Small intestine (tissue), 7 donors: Measurements from ENCODE around the gene COX14. TPM values are rescaled to one million over a fixed set of nuclear protein-coding genes. Genes with fewer than 3 reads are reported as not detected.

Source experiments
- DNase-seq, 2 donors: peaks; one replicate each; pipeline versions ENCODE4 v3.0.0 to v3.0.0-alpha.2; 2013
- FAIRE-seq: peaks from 2 replicates; lab custom pipeline; 2012; peaks lifted over from hg19 to GRCh38; lab: Jason Lieb, UNC
- H3K27ac ChIP-seq, 3 donors: one replicate each; pipeline ENCODE4 v1.5.1; 2013; ENCODE audit warnings: low read length in 2 of 3, mild to moderate bottlenecking in 2 of 3, control low read depth in 1 of 3, inconsistent platforms in 1 of 3, low read depth in 1 of 3, moderate library complexity in 1 of 3
- H3K27me3 ChIP-seq, 3 donors: one replicate each; pipeline ENCODE4 v1.6.1; 2013; ENCODE audit warnings: low read length in 3 of 3, inconsistent platforms in 1 of 3; ENCODE audit not compliant: control insufficient read depth in 3 of 3, insufficient read depth in 3 of 3
- H3K36me3 ChIP-seq, 3 donors: one replicate each; pipeline ENCODE4 v1.6.1; 2013; ENCODE audit warnings: low read length in 3 of 3, inconsistent platforms in 1 of 3, low read depth in 1 of 3, mild to moderate bottlenecking in 1 of 3, moderate library complexity in 1 of 3; ENCODE audit not compliant: control insufficient read depth in 3 of 3, insufficient read depth in 2 of 3
- H3K4me1 ChIP-seq, 3 donors: one replicate each; pipeline ENCODE4 v1.6.1; 2013; ENCODE audit warnings: low read length in 2 of 3, inconsistent platforms in 1 of 3, low read depth in 1 of 3, mild to moderate bottlenecking in 1 of 3, moderate library complexity in 1 of 3; ENCODE audit not compliant: control insufficient read depth in 3 of 3, insufficient read depth in 2 of 3
- H3K4me3 ChIP-seq, 3 donors: one replicate each; pipeline ENCODE4 v1.5.1; 2013; ENCODE audit warnings: low read length in 3 of 3, control low read depth in 1 of 3, inconsistent platforms in 1 of 3, low read depth in 1 of 3, mild to moderate bottlenecking in 1 of 3, moderate library complexity in 1 of 3
- H3K9me3 ChIP-seq, 2 donors: one replicate each; pipeline ENCODE4 v1.6.1; 2013; ENCODE audit warnings: low read depth in 1 of 2, low read length in 1 of 2; ENCODE audit not compliant: control insufficient read depth in 2 of 2, insufficient read depth in 1 of 2
- WGBS, 3 donors: extraction: QIAGEN DNeasy Blood & Tissue Kit; methylation state at CpG; one replicate each; pipeline ENCODE4 v1.1.7; 2013; 5-methylcytosine and 5-hydroxymethylcytosine counted together
- polyA plus RNA-seq, 4 donors: library from polyadenylated mRNA; stranded (reverse) in 3 of 4; unstranded in 1 of 4; fragments of 200-250 nt in 3 of 4; fragments of 120-200 nt in 1 of 4; gene quantifications; one replicate each; pipeline versions ENCODE4 v1.2.1 to v1.2.3, GENCODE V29; 2013
- donor health status: healthy with polysubstance abuse.
- donor health status: control.
- donor health status: control.
- donor health status: Bipolar disorder and iron deficiency.
- donor health status: healthy.

Gene COX14
- polyA plus RNA-seq, 4 donors: 61.9 to 236 (median 158) TPM

DNA sequence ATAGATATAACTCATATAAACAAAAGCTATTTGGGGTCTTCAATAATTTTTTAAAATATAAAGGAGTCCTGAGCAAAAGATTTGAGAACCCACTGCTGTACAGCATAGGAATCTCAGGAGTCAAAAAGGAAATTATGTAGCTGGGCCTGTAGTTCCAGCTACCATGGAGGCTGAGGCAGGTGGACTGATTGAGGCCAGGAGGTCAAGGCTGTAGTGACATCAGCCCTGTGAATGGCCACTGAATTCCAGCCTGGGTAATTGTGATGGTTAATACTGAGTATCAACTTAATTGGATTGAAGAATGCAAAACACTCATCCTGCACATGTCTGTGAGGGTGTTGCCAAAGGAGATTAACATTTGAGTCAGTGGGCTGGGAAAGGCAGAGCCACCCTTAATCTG is 44.6 kb downstream of the COX14 start:
- Histone ChIP-seq H3K27me3 (no peaks in the 10 kb centered on the region), H3K4me1 (peaks cover 0 to 9% (median 0%) of the 10 kb centered on the region in 3 donors), H3K36me3 (peaks cover 0 to 14% (median 0%) of the 10 kb centered on the region in 3 donors), H3K4me3 (no peak overlapping the region), H3K9me3 (no peaks in the 10 kb centered on the region), H3K27ac (no peak overlapping the region)
- FAIRE-seq: no peak
- DNase-seq: no peak

GRCh38 chr12:50157259-50157658 is 45.2 kb downstream of the COX14 start:
- DNase-seq: no peak
- H3K36me3 ChIP-seq: peaks cover 0 to 14% (median 0%) of the 10 kb centered on the region in 3 donors
- no peak for FAIRE-seq
- 85 to 90% (median 86%) methylated on average over 2 of the region's 2 CpGs for WGBS, 3 donors
- no peak overlapping the region for H3K27ac ChIP-seq
- H3K27me3 ChIP-seq: no peaks in the 10 kb centered on the region
- peaks cover 0 to 9% (median 0%) of the 10 kb centered on the region in 3 donors for H3K4me1 ChIP-seq
- H3K4me3 ChIP-seq: no peak overlapping the region
- no peaks in the 10 kb centered on the region for H3K9me3 ChIP-seq

DNA sequence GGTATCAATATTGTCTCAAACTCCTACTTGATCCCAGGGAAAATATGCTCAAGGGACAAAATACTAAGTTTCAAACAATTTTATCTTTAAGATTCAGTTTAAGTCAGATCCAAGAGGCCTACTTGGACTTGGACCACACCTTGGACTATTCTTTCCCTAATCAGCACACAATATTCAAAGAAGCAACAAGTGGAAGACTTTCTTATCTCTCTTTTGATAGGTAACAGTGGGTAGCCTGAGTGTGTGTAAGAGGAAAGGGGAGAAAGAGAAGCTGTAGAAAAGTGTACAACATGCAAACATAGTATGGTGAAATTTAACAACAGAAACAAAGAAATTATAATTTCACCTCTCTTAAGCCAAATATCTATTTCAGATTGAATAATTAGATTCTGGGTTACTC is 48.6 kb downstream of the COX14 start:
- H3K9me3 ChIP-seq: no peaks in the 10 kb centered on the region
- H3K27ac ChIP-seq: no peak overlapping the region
- H3K4me3 ChIP-seq: no peak overlapping the region
- FAIRE-seq: no peak
- H3K36me3 ChIP-seq: peaks cover 0 to 9% (median 0%) of the 10 kb centered on the region in 3 donors
- H3K27me3 ChIP-seq: no peaks in the 10 kb centered on the region
- DNase-seq: no peak
- H3K4me1 ChIP-seq: peaks cover 0 to 9% (median 0%) of the 10 kb centered on the region in 3 donors

DNA sequence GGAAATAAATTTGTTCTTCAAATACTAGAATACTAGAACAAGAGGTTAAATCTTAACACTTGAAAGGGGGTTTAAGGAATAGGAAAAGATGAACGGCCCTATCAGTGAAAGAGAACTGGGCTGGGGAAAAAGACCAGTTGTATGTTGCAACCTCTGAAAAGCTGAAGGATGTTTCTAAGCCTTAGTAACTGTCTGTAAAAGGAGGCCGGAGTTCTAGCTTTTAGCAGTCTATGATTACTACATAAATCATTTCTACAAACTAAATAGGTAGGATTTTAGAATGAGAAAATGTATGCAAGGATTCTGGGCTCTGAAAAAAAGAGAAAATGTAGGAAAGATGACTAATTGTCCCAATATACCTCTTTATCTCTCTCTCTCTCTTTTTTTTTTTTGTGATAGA is 50.2 kb downstream of the COX14 start:
- FAIRE-seq (no peak), DNase-seq (no peak)
- no peak overlapping the region for H3K4me3 ChIP-seq
- 80 to 88% (median 82%) methylated on average over 2 of the region's 2 CpGs for WGBS, 3 donors
- H3K36me3 ChIP-seq: peaks cover 0 to 6% (median 0%) of the 10 kb centered on the region in 3 donors
- no peak overlapping the region for H3K27ac ChIP-seq
- H3K27me3 ChIP-seq: no peaks in the 10 kb centered on the region
- H3K9me3 ChIP-seq: no peaks in the 10 kb centered on the region
- H3K4me1 ChIP-seq: peaks cover 3 to 9% (median 4%) of the 10 kb centered on the region in 3 donors

DNA sequence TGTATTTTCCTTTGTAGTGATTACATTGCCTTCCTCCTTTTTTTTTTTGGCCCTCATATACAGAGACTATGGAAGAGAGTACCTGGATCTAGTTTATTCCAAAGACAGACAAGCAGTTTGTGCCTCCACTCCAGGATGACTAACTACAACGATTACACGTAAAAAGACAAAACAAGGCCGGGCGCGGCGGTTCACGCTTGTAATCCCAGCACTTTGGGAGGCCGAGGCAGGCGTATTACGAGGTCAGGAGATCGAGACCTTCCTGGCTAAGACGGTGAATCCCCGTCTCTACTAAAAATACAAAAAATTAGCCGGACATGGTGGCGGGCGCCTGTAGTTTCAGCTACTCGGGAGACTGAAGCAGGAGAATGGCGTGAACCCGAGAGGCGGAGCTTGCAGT is 52.9 kb downstream of the COX14 start:
- peaks cover 3 to 16% (median 4%) of the 10 kb centered on the region in 3 donors for H3K4me1 ChIP-seq
- no peak overlapping the region for H3K4me3 ChIP-seq
- FAIRE-seq (no peak), DNase-seq (no peak)
- H3K9me3 ChIP-seq: peaks cover 0 to 4% of the 10 kb centered on the region in 2 donors
- H3K36me3 ChIP-seq: peaks cover 0 to 4% (median 0%) of the 10 kb centered on the region in 3 donors
- H3K27me3 ChIP-seq: no peaks in the 10 kb centered on the region
- H3K27ac ChIP-seq: no peak overlapping the region
- 94 to 97% (median 96%) methylated on average over 15 to 20 of the region's 20 CpGs for WGBS, 3 donors

GRCh38 chr12:50166799-50167048 is 54.7 kb downstream of the COX14 start:
- no peaks in the 10 kb centered on the region for H3K27me3 ChIP-seq
- H3K27ac ChIP-seq: peak overlapping the region; percentile 68 to 95 (median 93)
- no peak for FAIRE-seq
- peak overlapping the region; percentile 86 to 98 (median 95) for H3K4me3 ChIP-seq
- peaks cover 0 to 4% of the 10 kb centered on the region in 2 donors for H3K9me3 ChIP-seq
- DNase-seq: no peak
- peaks cover 3 to 7% (median 4%) of the 10 kb centered on the region in 3 donors for H3K4me1 ChIP-seq
- peaks cover 0 to 4% (median 0%) of the 10 kb centered on the region in 3 donors for H3K36me3 ChIP-seq
- 0% methylated on average over 11 to 12 of the region's 12 CpGs for WGBS, 3 donors

DNA sequence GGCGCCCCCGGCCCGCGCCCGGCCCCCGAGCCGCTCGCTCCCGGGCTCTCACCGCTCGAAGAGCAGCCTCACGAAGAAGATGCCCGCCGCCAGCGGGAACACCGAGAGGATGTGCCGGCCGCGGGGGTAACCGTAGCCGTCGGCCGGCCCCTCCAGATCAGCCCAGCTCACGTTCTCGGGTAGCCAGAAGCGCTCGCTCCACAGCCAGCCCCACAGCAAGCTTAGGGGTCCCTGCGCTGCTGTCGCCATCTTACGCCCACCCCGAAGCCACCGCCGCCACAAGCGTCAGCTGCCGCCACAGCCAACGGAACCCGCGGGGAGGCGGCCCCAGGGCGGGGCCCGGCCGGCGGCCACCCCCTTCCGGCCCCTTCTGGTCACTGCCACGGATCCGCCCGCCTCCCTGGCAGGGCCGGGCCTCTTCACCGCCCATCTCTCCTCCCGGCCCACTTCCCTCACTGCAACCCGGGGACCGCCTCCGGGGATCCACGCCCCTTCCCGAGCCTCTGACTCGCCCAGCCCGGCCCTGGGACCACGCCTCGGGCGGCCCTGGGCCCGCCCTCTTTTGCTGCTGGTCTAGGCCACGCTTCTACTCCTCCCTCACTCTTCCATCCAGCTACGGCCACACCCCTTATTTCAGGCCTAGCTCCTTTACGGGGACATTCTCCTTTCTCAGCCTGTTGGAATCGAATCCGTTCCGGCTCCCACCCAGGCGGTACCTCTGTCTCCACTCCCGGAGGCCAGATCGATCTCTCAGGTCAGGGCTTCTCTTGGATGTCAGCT is 55.2 kb downstream of the COX14 start, which contains the start of gene CERS5:
CERS5 (minus strand) TSS at position 321 of the 780 bp plus-strand sequence; CDS start at position 249, 72 bp downstream.
- peak within 1 kb of the TSS; percentile 86 to 98 (median 95) for H3K4me3 ChIP-seq
- H3K27ac ChIP-seq: peak within 1 kb of the TSS; percentile 68 to 95 (median 93)
- no peaks in the 10 kb centered on the region for H3K27me3 ChIP-seq
- peaks cover 0 to 4% (median 0%) of the 10 kb centered on the region in 3 donors for H3K36me3 ChIP-seq
- DNase-seq: peak; percentile 99
- peaks cover 3 to 7% (median 4%) of the 10 kb centered on the region in 3 donors for H3K4me1 ChIP-seq
- FAIRE-seq: no peak
- H3K9me3 ChIP-seq: peaks cover 0 to 4% of the 10 kb centered on the region in 2 donors
- whole genome bisulfite sequencing, 3 donors: 1 to 2% (median 1%) methylated on average over 38 to 70 of the region's 70 CpGs
